ENCODE results near the gene TEX53. TPM values are rescaled to one million over a fixed set of nuclear protein-coding genes. Genes with fewer than 3 reads are reported as not detected.

The TEX53 gene
- total RNA-seq, 1 experiment from 2014 or later, result not detected

- BruUV-seq (replicated peaks), result no TSS peak
- Mint-ChIP-seq H3K27ac (ENCODE audit: unreplicated experiment) (no peak overlapping the region), H3K4me3 (ENCODE audit: low read depth, unreplicated experiment) (no peak overlapping the region), H3K36me3 (ENCODE audit: insufficient read depth, unreplicated experiment) (peaks cover 14% of the 10 kb centered on the region), H3K9me3 (ENCODE audit: low read depth, unreplicated experiment) (peaks cover 3% of the 10 kb centered on the region), H3K4me1 (ENCODE audit: low read depth, unreplicated experiment) (no peaks in the 10 kb centered on the region), H3K27me3 (ENCODE audit: unreplicated experiment) (no peaks in the 10 kb centered on the region)
- intact Hi-C loops (cut with micrococcal nuclease; ENCODE audit: unreplicated experiment), result no loop called here
- no peak for DNase-seq
- CTCF ChIA-PET, result interaction anchor here (0.6 kb wide), 1 partner anchor 323 kb away, joined by 3 read pairs; no protein-coding TSS in a partner anchor
- no peak for TF ChIP-seq CTCF (IDR thresholded peaks at IDR 0.05; ENCODE audit: unreplicated experiment)
Measured at GRCh38 chr9:114606597-114607207, 50.9 kb downstream of the TEX53 start.

Other genes with a start within 250 kb of the TEX53 start
- gene WHRN, start 152.3 kb downstream of the TEX53 start, total RNA-seq (2022), result 3.6 and 4.9 TPM in 2 replicates
- gene ATP6V1G1, start 70.0 kb downstream of the TEX53 start, total RNA-seq (2022), result 50.1 and 59.5 TPM in 2 replicates
- 6.2 and 7.0 TPM in 2 replicates for gene TMEM268, start 46.5 kb downstream of the TEX53 start, total RNA-seq (2022)
- not detected in 2 replicates for gene TEX48, start 24.4 kb upstream of the TEX53 start, total RNA-seq (2022)
- gene TNFSF15, start 148.2 kb upstream of the TEX53 start, total RNA-seq (2022), result 4.9 and 7.5 TPM in 2 replicates